HEK293 (cell line): ENCODE data around the gene SFXN3.

ENCODE experiments used
- KLF8 ChIP-seq: fragments of 450-650 bp; formaldehyde crosslinking; IDR thresholded peaks from 2 replicates; pipeline ENCODE4 v1.5.1; 2016; ENCODE audit warnings: missing biosample characterization, missing genetic modification characterization
- ZNF558 ChIP-seq: fragments of 450-650 bp; formaldehyde crosslinking; IDR thresholded peaks from 2 replicates; pipeline ENCODE4 v1.5.1; 2016; ENCODE audit warnings: missing biosample characterization, missing genetic modification characterization
- TF ChIP-seq, protein P1 (sequence below): fragments of 450-650 bp; formaldehyde crosslinking; IDR thresholded peaks from 2 replicates; pipeline ENCODE4 v1.5.1; 2016; ENCODE audit warnings: missing biosample characterization, missing genetic modification characterization
- TF ChIP-seq, protein P2 (sequence below): fragments of 450-650 bp; formaldehyde crosslinking; IDR thresholded peaks from 2 replicates; pipeline ENCODE4 v1.5.1; 2016; ENCODE audit warnings: missing biosample characterization, missing genetic modification characterization

DNA sequence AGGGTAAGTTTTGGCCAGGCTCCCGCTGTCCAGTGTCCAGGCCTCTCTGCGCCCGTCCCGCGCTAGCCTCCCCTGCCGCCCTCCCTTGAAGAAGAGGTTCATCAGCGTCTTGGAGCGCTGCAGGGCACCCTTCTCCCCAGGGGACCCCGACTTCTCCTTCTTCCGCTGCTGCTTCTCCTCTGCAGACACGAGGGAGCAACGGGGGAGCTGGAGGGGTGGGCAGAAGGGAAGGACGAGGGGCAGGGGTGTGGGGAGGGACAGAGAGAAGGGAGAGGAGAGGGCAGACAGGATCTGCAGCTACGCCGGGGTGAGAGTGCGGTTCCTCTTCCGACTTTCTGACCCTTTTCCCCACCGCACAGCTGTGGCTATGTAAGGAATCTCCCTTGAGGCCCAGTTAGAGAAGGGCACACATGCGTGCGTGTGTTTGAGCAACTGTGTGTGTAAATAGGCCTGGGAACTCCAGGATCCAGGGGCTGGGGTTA is 12.9 kb upstream of the SFXN3 start:
- TF ChIP-seq ZNF558 (tag by site-specific recombination) (no peak), KLF8 (no peak)
- TF ChIP-seq, protein P1, sequence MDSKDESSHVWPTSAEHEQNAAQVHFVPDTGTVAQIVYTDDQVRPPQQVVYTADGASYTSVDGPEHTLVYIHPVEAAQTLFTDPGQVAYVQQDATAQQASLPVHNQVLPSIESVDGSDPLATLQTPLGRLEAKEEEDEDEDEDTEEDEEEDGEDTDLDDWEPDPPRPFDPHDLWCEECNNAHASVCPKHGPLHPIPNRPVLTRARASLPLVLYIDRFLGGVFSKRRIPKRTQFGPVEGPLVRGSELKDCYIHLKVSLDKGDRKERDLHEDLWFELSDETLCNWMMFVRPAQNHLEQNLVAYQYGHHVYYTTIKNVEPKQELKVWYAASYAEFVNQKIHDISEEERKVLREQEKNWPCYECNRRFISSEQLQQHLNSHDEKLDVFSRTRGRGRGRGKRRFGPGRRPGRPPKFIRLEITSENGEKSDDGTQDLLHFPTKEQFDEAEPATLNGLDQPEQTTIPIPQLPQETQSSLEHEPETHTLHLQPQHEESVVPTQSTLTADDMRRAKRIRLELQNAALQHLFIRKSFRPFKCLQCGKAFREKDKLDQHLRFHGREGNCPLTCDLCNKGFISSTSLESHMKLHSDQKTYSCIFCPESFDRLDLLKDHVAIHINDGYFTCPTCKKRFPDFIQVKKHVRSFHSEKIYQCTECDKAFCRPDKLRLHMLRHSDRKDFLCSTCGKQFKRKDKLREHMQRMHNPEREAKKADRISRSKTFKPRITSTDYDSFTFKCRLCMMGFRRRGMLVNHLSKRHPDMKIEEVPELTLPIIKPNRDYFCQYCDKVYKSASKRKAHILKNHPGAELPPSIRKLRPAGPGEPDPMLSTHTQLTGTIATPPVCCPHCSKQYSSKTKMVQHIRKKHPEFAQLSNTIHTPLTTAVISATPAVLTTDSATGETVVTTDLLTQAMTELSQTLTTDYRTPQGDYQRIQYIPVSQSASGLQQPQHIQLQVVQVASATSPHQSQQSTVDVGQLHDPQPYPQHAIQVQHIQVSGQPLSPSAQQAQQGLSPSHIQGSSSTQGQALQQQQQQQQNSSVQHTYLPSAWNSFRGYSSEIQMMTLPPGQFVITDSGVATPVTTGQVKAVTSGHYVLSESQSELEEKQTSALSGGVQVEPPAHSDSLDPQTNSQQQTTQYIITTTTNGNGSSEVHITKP (tag by site-specific recombination), result no peak
- TF ChIP-seq, protein P2, sequence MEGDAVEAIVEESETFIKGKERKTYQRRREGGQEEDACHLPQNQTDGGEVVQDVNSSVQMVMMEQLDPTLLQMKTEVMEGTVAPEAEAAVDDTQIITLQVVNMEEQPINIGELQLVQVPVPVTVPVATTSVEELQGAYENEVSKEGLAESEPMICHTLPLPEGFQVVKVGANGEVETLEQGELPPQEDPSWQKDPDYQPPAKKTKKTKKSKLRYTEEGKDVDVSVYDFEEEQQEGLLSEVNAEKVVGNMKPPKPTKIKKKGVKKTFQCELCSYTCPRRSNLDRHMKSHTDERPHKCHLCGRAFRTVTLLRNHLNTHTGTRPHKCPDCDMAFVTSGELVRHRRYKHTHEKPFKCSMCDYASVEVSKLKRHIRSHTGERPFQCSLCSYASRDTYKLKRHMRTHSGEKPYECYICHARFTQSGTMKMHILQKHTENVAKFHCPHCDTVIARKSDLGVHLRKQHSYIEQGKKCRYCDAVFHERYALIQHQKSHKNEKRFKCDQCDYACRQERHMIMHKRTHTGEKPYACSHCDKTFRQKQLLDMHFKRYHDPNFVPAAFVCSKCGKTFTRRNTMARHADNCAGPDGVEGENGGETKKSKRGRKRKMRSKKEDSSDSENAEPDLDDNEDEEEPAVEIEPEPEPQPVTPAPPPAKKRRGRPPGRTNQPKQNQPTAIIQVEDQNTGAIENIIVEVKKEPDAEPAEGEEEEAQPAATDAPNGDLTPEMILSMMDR, result no peak
